Stimulated activated CD8-positive, alpha-beta memory T cell treated with anti-CD3 and anti-CD28 coated beads, Interleukin-2, amount 100 ng/mL, for 1 hour (primary cell): ENCODE measurements around the gene PTPRE.
A peak's percentile ranks its signal among the peaks of the same experiment; 100 is the strongest.

Experiments used
- DNase-seq, 2 donors: peaks; one replicate each; pipeline ENCODE4 v3.0.0-alpha.2; 2020; ENCODE audit warnings: low read depth in 2 of 2

PTPRE gene

GRCh38 chr10:128123846-128124245 is 216.9 kb downstream of the PTPRE start:
- no peak for DNase-seq

- DNase-seq = no peak
These were observed 218.0 kb downstream of the PTPRE start for GRCh38 chr10:128124813-128125403.

- no peak for DNase-seq
These were observed 218.6 kb downstream of the PTPRE start for GRCh38 chr10:128125416-128125943.

GRCh38 chr10:128125944-128126764 is 219.3 kb downstream of the PTPRE start, which contains the start of gene MKI67:
TSS of gene MKI67 (minus strand) at chr10:128126423. CDS start at chr10:128125667, 756 bp downstream.
- DNase-seq = peak; percentile 80

GRCh38 chr10:128128582-128128981 is 221.7 kb downstream of the PTPRE start:
- no peak for DNase-seq

GRCh38 chr10:128130051-128130450 is 223.1 kb downstream of the PTPRE start:
- no peak for DNase-seq
